Measurements from ENCODE around the gene FAM174B.
"Not testable (repeated sequence)": the region's sequence is repeated elsewhere in the genome, so short reads cannot be mapped to it uniquely, and the experiment has no call there.

FAM174B gene

GRCh38 chr15:92617549-92618520 lies 37.7 kb downstream of the FAM174B start:
- ATAC-seq: no peak

- no peak for ATAC-seq
Measured at GRCh38 chr15:92616621-92617548, 38.7 kb downstream of the FAM174B start.

- ATAC-seq: no peak
Measured at GRCh38 chr15:92614791-92615785, 40.5 kb downstream of the FAM174B start.

DNA sequence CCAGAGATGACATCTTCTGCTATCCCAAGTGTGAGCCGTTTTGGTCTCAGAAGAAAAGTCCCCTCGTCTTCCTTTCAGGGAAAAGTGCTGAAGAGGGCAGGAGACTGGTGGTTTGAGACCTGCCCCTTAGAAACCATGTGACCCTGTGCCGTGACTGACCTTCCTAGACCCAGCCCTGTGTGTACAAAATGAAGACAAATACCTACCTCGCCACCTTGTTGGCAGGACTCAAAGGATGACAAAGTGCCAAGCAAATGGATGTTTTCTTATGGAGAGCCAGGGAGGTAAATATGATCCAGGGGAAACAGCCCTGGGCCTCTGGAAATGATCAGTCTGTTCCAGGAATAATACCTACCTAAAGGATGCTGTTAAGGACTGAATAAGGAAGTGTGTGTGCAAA lies 41.3 kb downstream of the FAM174B start:
- ATAC-seq: no peak

- ATAC-seq: no peak
Measured at GRCh38 chr15:92613841-92614240, 41.7 kb downstream of the FAM174B start.

- no peak for ATAC-seq
Measured at GRCh38 chr15:92612891-92613290, 42.7 kb downstream of the FAM174B start.

GRCh38 chr15:92611995-92612745 lies 43.4 kb downstream of the FAM174B start:
- no peak for ATAC-seq

DNA sequence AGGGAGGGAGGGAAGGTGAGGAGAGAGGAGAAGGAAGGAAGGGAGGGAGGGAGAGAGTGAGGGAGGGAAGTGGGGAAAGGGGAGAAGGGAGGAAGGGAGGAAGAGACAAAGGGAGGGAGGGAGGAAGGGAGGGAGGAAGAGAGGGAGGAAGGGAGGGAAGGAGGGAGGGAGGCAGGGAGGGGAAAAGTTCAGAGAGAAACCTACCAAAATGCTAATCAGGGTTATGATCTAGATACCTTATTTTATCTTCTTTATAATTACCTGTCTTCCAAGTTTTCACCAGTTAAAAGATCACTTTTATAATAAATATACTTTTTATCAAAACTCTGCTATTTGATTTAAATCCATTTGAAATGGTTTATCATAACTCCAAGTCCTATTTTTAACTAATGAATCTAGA lies 44.4 kb downstream of the FAM174B start:
- no peak for ATAC-seq

GRCh38 chr15:92610101-92610520 lies 45.5 kb downstream of the FAM174B start:
- no peak for ATAC-seq

DNA sequence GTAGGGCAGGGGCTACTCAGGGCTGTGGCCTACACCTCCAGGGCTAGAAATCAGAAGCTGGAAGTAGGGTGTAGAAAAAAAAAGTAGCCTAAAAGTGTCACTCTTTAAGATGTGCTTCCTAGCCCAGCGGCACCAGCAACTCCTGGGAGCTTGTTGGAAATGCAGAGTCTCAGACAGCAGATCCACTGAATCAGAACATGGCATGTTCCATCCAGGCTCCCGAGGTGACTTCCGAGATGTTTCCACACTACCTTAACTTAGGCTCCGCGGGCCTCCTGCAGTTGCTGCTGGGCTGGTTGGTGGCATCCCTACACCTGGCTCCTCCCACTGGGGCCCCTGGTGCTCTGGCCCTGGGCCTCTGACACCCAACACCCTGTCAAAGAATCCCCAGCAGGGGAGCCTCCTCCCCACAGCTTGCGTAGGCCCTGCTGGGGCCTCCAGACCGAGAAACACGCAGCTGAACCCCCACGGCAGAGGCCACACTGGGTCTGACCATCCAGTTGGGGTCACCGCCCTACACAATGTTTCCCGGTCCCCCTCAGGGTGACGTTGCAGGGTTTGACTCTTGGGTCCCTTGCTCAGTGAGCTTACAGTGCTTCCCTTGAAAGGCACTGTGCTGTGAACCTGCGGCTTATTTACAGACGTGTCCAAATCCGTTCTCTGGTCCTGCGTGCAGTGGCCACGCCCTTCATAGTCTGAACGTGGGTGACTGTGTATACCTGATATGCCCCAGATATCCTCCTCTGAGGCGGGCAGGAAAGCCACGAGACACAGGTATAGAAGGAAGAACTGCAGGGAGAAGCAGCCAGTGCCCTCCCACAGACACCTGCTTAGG lies 46.5 kb downstream of the FAM174B start:
- no peak for ATAC-seq

GRCh38 chr15:92606836-92607150 lies 48.8 kb downstream of the FAM174B start:
- ATAC-seq: not testable (repeated sequence)

DNA sequence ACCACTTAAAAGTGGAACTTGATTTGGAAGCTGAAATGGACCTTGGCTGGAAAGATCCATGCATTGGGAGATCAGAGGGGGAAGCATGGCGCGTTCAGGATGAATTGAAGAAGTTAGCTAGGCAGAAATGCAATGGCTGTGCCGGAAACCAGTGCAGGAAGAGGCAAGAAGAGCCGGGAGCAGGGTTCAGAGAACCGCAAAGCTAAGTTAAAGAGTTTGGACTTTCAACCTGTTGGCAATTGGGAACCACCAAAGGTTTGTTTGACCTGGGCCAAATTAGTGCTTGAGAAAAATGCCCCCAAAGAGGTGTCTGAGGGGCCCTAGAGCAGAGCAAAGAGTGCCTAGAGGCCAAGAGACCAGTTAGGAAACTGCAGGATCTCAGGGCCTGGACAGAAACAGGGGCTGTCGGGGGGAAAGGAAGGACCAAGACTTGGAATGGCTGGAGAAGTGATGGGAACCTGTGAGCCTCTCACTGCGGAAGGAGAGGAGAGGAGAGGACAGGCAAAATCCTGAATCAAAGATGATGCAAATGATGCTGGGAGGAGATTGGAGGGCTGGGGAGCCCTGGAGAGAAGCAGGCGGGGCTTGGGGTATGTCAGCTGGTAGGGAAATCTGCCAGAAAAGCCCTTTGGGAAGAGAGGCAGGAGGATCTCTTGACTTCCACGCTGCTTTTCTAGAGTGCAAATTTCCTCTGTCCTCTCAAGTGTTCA lies 49.3 kb downstream of the FAM174B start:
- ATAC-seq: no peak

DNA sequence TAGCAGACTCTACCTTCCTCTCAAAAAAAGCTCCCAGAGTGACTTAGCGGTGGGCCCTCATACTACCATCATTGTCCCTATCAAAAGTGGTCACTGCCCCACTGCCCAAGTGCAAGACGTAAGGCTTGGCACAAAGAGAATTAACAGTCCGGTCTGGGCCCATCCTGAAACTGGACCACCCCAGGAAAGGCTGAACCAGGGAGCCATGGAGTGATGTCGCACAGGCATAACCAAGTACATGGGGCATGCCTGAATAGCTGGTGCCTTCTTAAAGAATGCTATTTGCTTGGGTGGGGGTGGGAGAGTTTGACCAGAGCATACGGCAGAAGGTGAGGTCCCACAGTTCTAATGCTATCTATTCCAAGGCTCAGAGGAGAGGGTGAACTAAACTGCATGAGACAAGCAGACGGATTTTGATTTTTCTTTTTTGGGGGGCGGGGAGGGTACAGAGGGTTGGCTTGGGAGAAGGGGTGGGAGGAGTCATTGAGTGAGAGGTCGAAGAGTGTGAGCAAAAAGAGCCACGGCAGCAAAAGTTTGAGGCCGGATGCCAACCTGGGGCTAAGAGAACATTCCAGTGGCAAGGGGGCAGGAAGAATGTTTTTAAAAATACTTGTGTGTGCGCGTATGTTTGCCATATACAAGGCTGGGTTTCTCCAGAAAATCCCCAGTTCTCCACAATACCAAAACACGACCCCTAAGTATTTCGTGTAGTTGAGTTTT lies 50.2 kb downstream of the FAM174B start:
- no peak for ATAC-seq

DNA sequence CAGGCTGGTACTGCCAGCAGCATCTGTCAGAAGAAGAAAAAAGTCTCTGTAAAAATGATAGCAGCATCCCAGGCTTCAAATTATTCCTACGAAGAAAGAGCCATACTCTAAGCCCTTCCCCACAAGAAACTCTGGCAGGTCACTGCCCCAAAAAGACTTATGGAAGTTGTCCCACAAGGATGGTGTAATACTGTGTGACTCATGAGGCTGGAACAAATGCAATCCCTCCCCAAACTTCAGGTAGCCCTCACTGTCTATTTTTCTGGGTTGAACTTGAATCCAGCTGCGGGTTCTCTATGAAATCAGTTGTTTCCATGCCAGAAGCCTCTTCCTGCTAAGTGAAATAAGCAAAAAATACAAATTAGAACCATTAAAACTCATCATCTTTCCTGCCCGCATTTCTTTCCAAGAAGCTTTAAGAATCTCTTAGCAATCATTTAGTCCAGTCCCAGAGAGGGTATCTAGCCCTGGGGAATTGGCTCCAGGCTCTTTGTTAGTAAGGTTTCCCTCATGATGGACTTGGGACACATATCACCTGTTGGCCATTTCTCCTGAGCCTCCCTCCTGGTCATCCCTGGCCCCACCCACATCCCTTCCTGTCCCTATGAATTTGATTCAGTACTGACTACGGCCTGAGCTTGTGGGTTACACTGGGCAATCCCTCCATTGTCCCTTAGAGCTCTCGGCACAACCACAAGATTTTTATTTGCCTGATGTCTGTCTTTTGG lies 51.7 kb downstream of the FAM174B start:
- no peak for ATAC-seq

DNA sequence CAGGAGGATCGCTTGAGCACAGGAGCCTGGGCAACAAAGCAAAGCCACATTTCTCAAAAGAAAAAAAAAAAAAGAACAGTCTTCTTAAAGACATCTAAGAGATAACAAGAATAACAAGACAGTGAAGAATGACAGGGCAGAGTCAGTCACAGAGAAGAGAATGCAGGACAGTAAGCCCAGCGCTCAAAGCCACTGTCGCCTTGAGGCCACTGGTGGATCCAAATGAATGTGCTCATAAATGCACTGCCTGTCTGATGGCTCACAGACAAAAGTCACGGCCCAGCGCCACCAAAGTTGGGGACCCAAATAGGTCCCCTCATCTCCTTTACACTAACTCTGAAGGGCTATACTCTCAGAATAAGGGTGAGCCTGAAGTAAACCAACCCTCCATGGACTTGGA lies 52.3 kb downstream of the FAM174B start:
- ATAC-seq: no peak

- no peak for ATAC-seq
Measured at GRCh38 chr15:92602267-92602593, 53.3 kb downstream of the FAM174B start.

- no peak for ATAC-seq
Measured at GRCh38 chr15:92601592-92602266, 53.8 kb downstream of the FAM174B start.

GRCh38 chr15:92600856-92601255 lies 54.7 kb downstream of the FAM174B start:
- no peak for ATAC-seq
